ENCODE results near the gene ALPK1. TPM values are rescaled to one million over a fixed set of nuclear protein-coding genes. Genes with fewer than 3 reads are reported as not detected.

The ALPK1 gene
- total and polyA plus RNA-seq, 2 experiments from 2014 or later: 0.10 to 0.49 TPM

DNA sequence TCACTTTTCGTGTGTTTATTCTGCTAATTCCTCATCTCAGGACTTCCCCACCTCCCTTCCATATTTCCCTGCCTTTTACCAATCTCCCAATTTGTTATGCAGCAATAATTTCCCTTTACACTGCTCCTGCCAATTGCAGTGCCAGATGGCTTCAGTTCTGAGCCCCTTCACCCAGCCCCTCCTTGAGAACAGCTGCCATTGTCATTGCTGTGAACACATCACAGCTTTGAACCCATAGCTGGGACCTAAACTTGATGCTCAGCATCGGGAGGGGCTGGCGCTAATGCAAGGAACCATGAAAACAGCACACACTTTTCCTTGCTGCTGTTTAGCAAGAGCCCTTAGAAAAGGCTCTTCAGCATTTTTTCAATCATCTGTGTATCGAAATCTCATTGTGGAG, 104.9 kb downstream of the ALPK1 start (continued):
- TF ChIP-seq, protein P1, sequence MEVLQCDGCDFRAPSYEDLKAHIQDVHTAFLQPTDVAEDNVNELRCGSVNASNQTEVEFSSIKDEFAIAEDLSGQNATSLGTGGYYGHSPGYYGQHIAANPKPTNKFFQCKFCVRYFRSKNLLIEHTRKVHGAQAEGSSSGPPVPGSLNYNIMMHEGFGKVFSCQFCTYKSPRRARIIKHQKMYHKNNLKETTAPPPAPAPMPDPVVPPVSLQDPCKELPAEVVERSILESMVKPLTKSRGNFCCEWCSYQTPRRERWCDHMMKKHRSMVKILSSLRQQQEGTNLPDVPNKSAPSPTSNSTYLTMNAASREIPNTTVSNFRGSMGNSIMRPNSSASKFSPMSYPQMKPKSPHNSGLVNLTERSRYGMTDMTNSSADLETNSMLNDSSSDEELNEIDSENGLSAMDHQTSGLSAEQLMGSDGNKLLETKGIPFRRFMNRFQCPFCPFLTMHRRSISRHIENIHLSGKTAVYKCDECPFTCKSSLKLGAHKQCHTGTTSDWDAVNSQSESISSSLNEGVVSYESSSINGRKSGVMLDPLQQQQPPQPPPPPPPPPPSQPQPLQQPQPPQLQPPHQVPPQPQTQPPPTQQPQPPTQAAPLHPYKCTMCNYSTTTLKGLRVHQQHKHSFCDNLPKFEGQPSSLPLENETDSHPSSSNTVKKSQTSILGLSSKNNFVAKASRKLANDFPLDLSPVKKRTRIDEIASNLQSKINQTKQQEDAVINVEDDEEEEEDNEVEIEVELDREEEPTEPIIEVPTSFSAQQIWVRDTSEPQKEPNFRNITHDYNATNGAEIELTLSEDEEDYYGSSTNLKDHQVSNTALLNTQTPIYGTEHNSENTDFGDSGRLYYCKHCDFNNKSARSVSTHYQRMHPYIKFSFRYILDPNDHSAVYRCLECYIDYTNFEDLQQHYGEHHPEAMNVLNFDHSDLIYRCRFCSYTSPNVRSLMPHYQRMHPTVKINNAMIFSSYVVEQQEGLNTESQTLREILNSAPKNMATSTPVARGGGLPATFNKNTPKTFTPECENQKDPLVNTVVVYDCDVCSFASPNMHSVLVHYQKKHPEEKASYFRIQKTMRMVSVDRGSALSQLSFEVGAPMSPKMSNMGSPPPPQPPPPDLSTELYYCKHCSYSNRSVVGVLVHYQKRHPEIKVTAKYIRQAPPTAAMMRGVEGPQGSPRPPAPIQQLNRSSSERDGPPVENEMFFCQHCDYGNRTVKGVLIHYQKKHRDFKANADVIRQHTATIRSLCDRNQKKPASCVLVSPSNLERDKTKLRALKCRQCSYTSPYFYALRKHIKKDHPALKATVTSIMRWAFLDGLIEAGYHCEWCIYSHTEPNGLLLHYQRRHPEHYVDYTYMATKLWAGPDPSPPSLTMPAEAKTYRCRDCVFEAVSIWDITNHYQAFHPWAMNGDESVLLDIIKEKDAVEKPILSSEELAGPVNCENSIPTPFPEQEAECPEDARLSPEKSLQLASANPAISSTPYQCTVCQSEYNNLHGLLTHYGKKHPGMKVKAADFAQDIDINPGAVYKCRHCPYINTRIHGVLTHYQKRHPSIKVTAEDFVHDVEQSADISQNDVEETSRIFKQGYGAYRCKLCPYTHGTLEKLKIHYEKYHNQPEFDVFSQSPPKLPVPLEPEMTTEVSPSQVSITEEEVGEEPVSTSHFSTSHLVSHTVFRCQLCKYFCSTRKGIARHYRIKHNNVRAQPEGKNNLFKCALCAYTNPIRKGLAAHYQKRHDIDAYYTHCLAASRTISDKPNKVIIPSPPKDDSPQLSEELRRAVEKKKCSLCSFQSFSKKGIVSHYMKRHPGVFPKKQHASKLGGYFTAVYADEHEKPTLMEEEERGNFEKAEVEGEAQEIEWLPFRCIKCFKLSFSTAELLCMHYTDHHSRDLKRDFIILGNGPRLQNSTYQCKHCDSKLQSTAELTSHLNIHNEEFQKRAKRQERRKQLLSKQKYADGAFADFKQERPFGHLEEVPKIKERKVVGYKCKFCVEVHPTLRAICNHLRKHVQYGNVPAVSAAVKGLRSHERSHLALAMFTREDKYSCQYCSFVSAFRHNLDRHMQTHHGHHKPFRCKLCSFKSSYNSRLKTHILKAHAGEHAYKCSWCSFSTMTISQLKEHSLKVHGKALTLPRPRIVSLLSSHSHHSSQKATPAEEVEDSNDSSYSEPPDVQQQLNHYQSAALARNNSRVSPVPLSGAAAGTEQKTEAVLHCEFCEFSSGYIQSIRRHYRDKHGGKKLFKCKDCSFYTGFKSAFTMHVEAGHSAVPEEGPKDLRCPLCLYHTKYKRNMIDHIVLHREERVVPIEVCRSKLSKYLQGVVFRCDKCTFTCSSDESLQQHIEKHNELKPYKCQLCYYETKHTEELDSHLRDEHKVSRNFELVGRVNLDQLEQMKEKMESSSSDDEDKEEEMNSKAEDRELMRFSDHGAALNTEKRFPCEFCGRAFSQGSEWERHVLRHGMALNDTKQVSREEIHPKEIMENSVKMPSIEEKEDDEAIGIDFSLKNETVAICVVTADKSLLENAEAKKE (CRISPR knock-in tag; IDR thresholded peaks at IDR 0.05): no peak
- TF ChIP-seq, protein P2, sequence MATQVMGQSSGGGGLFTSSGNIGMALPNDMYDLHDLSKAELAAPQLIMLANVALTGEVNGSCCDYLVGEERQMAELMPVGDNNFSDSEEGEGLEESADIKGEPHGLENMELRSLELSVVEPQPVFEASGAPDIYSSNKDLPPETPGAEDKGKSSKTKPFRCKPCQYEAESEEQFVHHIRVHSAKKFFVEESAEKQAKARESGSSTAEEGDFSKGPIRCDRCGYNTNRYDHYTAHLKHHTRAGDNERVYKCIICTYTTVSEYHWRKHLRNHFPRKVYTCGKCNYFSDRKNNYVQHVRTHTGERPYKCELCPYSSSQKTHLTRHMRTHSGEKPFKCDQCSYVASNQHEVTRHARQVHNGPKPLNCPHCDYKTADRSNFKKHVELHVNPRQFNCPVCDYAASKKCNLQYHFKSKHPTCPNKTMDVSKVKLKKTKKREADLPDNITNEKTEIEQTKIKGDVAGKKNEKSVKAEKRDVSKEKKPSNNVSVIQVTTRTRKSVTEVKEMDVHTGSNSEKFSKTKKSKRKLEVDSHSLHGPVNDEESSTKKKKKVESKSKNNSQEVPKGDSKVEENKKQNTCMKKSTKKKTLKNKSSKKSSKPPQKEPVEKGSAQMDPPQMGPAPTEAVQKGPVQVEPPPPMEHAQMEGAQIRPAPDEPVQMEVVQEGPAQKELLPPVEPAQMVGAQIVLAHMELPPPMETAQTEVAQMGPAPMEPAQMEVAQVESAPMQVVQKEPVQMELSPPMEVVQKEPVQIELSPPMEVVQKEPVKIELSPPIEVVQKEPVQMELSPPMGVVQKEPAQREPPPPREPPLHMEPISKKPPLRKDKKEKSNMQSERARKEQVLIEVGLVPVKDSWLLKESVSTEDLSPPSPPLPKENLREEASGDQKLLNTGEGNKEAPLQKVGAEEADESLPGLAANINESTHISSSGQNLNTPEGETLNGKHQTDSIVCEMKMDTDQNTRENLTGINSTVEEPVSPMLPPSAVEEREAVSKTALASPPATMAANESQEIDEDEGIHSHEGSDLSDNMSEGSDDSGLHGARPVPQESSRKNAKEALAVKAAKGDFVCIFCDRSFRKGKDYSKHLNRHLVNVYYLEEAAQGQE (IDR thresholded peaks at IDR 0.05; ENCODE audit: unreplicated experiment): no peak

DNA sequence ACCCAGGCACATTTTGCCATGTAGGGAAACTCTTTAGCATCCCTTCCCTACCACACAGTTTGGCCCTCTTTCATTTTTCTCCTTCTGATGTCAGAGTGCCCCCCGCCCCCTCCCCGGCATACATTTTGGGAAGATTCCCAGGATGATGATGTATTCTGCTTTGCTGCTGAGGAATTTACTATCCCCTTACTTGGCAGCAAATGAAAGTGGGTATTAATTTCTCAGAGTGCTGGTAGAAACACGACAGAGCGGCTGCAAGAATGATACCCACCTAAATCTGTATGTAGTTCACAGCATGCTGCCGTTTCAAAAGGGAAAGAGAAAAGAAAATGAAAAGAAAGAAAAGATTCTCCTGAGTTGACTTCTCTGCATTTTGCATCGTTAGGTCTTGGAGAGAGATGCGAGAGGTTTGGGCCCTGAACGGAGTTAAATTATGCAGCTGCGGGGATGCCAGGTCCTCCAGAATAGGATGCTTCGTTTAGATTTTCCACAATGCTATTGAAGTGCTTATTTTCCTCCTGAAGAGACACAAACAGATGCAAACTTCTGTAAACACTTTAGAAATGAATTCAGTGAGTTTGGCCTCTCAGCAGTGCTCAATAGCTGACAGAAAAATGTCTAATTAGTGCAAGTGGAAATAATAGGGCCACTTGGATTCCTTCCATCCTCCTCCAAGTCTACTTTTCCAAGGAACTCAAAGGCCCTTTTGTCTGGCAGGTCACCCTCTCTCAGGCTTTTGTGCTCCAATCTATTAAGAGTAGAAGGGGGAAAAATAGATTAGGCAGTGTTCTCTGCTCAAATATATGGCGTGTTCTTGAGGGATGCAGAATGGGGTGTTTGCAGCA, 106.2 kb downstream of the ALPK1 start:
- Mint-ChIP-seq H3K27me3 (ENCODE audit: insufficient read depth, low read depth, poor library complexity) (no peaks in the 10 kb centered on the region), H3K9me3 (no peaks in the 10 kb centered on the region), H3K4me1 (peaks cover 23% of the 10 kb centered on the region), H3K4me3 (peak overlapping the region; percentile 9; the same call in 1 of the 3 replicates), H3K27ac (no peak overlapping the region), H3K36me3 (ENCODE audit: low read depth) (no peaks in the 10 kb centered on the region)
- Histone ChIP-seq H3K4me2 (peak overlapping the region; percentile 68), H3F3A (replicated peaks; ENCODE audit: low read depth) (no peaks in the 10 kb centered on the region), H3K27me3 (ENCODE audit: insufficient read depth) (0 out of 2 replicates have a peak, but pooled peaks cover 3% of the 10 kb centered on the region), H4K20me1 (replicated peaks; ENCODE audit: insufficient read depth) (no peaks in the 10 kb centered on the region), H3K4me1 (ENCODE audit: insufficient read depth) (peaks cover 24% of the 10 kb centered on the region), H3K4me3 (peak overlapping the region; percentile 23), H3K27ac (ENCODE audit: low read depth) (no peak overlapping the region), H3K79me2 (replicated peaks; ENCODE audit: insufficient read depth) (no peaks in the 10 kb centered on the region), H2AFZ (no peak overlapping the region), H3K36me3 (ENCODE audit: insufficient read depth) (no peaks in the 10 kb centered on the region), H3K9me2 (ENCODE audit: insufficient read depth) (peaks cover 5% of the 10 kb centered on the region; the same call in 1 of the 2 replicates)
- DNase-seq (ENCODE audit: low spot score) (peak; percentile 33), ATAC-seq (peak; percentile 75)
- TF ChIP-seq, protein P2 (IDR thresholded peaks at IDR 0.05; ENCODE audit: unreplicated experiment): no peak
- no peak for TF ChIP-seq EZH2phosphoT487 (IDR thresholded peaks at IDR 0.05; ENCODE audit: unreplicated experiment)
- no peak for TF ChIP-seq NANOG (IDR thresholded peaks at IDR 0.05; ENCODE audit: borderline replicate concordance)

Data from GM23338 (cell line).